Activated T-cell treated with anti-CD3 and anti-CD28 coated beads, Interleukin-2, amount 50 U/mL, for 48 hours (primary cell): ENCODE results near the gene IL2RA.
A peak's percentile ranks its signal among the peaks of the same experiment; 100 is the strongest.

Experiments used
- DNase-seq, 2 experiments: peaks; one replicate each; pipeline ENCODE4 v3.0.0-alpha.2; 2020

IL2RA gene

GRCh38 chr10:6056411-6057135 lies 5.6 kb downstream of the IL2RA start:
- peak; percentile 43 to 45 for DNase-seq

- DNase-seq: peak; percentile 21 to 30
Observed at GRCh38 chr10:6055929-6056328, 6.2 kb downstream of the IL2RA start.

GRCh38 chr10:6054884-6055283 lies 7.3 kb downstream of the IL2RA start:
- DNase-seq: peak; percentile 49 to 55

GRCh38 chr10:6053816-6054631 lies 8.1 kb downstream of the IL2RA start:
- DNase-seq: peak; percentile 74

GRCh38 chr10:6053303-6053702 lies 8.9 kb downstream of the IL2RA start:
- no peak for DNase-seq

- DNase-seq: peak; percentile 89 to 92
Observed at GRCh38 chr10:6052247-6053221, 9.6 kb downstream of the IL2RA start.

- peak; percentile 92 for DNase-seq
Observed at GRCh38 chr10:6050801-6051445, 11.2 kb downstream of the IL2RA start.

- DNase-seq: peak in 1 of 2 experiments; percentile 32
Observed at GRCh38 chr10:6049031-6049400, 13.2 kb downstream of the IL2RA start.

- DNase-seq: peak; percentile 51
Observed at GRCh38 chr10:6048281-6049030, 13.7 kb downstream of the IL2RA start.

- DNase-seq: peak; percentile 61 to 63
Observed at GRCh38 chr10:6047847-6048246, 14.3 kb downstream of the IL2RA start.

- peak; percentile 48 to 49 for DNase-seq
Observed at GRCh38 chr10:6046773-6047611, 15.2 kb downstream of the IL2RA start.

- peak; percentile 54 to 58 for DNase-seq
Observed at GRCh38 chr10:6045878-6046772, 16.0 kb downstream of the IL2RA start.

GRCh38 chr10:6045314-6045848 lies 16.8 kb downstream of the IL2RA start:
- peak; percentile 64 to 71 for DNase-seq

GRCh38 chr10:6044751-6045313 lies 17.3 kb downstream of the IL2RA start:
- DNase-seq: peak; percentile 43 to 49

- DNase-seq: peak; percentile 26 to 28
Observed at GRCh38 chr10:6044060-6044459, 18.1 kb downstream of the IL2RA start.

- DNase-seq: peak in 1 of 2 experiments; percentile 20
Observed at GRCh38 chr10:6043377-6043776, 18.8 kb downstream of the IL2RA start.

- no peak for DNase-seq
Observed at GRCh38 chr10:6040205-6040604, 22.0 kb downstream of the IL2RA start.

GRCh38 chr10:6039711-6040110 lies 22.5 kb downstream of the IL2RA start:
- DNase-seq: peak in 1 of 2 experiments; percentile 24
